Subcutaneous adipose tissue (tissue), 4 donors: ENCODE measurements around the gene TRIM41. TPM values are rescaled to one million over a fixed set of nuclear protein-coding genes. Genes with fewer than 3 reads are reported as not detected.

Experiments used
- CTCF ChIP-seq: fragments of 450-650 bp; IDR thresholded peaks from one replicate; pipeline ENCODE4 v1.5.1; 2016; ENCODE audit warnings: low read depth, mild to moderate bottlenecking, control low read depth, antibody characterized with exemption, moderate library complexity
- total RNA-seq, 4 donors: library from RNA; depleted of rRNA; stranded (reverse); fragments of >200 nt; gene quantifications; one replicate each; pipeline ENCODE4 v1.1.0, GENCODE V29; 2016

The TRIM41 gene
- 10 to 100 TPM in 3 of 4 donors, 1 to 10 TPM in 1; 8.5 to 17.3 (median 12.7) TPM for total RNA-seq

- no peak for TF ChIP-seq CTCF
Observed at GRCh38 chr5:181223058-181223728, at the start of gene TRIM41. Gene TRIM41, plus strand, starts transcription at chr5:181223281. Its CDS starts 719 bp downstream, at chr5:181224000.

- no peak for TF ChIP-seq CTCF
Observed at GRCh38 chr5:181173420-181174342, 49.4 kb upstream of the TRIM41 start.

- TF ChIP-seq CTCF: no peak
Observed at GRCh38 chr5:181176254-181176952, 46.7 kb upstream of the TRIM41 start.

- TF ChIP-seq CTCF: no peak
Observed at GRCh38 chr5:181181650-181182565, 41.2 kb upstream of the TRIM41 start.

GRCh38 chr5:181182651-181183050, 40.4 kb upstream of the TRIM41 start:
- TF ChIP-seq CTCF: no peak

GRCh38 chr5:181184845-181185216, 38.2 kb upstream of the TRIM41 start:
- no peak for TF ChIP-seq CTCF
